HepG2 (cell line): ENCODE results near the gene PYCR2. TPM values are rescaled to one million over a fixed set of nuclear protein-coding genes. Genes with fewer than 3 reads are reported as not detected.

Source experiments
- BORCS8-MEF2B ChIP-seq: sonication (generic); formaldehyde crosslinking; IDR thresholded peaks from 2 replicates; pipeline ENCODE4 v1.8.0; 2022; ENCODE audit warnings: mild to moderate bottlenecking, missing genetic modification reagents
- BRCA1 ChIP-seq: sonication (generic); formaldehyde crosslinking; IDR thresholded peaks from 2 replicates; pipeline ENCODE4 v1.4.0; 2020; ENCODE audit warnings: missing genetic modification reagents
- CAMTA2 ChIP-seq: sonication (generic); formaldehyde crosslinking; IDR thresholded peaks from 2 replicates; pipeline ENCODE4 v1.4.0; 2020; ENCODE audit warnings: mild to moderate bottlenecking, missing genetic modification reagents, borderline replicate concordance
- CBFB ChIP-seq: sonication (generic); formaldehyde crosslinking; IDR thresholded peaks from 2 replicates; pipeline ENCODE4 v1.4.0; 2020; ENCODE audit warnings: missing genetic modification reagents
- DPF2 ChIP-seq: sonication (generic); formaldehyde crosslinking; IDR thresholded peaks from 2 replicates; pipeline ENCODE4 v1.4.0; 2020; ENCODE audit warnings: mild to moderate bottlenecking, low read depth, missing genetic modification reagents, borderline replicate concordance
- HOXA9 ChIP-seq: sonication (generic); formaldehyde crosslinking; IDR thresholded peaks from 2 replicates; pipeline ENCODE4 v1.8.1; 2022; ENCODE audit warnings: missing genetic modification reagents, mild to moderate bottlenecking, moderate library complexity, borderline replicate concordance
- JUNB ChIP-seq: sonication (generic); formaldehyde crosslinking; IDR thresholded peaks from 2 replicates; pipeline ENCODE4 v1.8.0; 2022; ENCODE audit warnings: missing genetic modification reagents, mild to moderate bottlenecking, borderline replicate concordance
- NCOA2 ChIP-seq: sonication (generic); formaldehyde crosslinking; IDR thresholded peaks from 2 replicates; pipeline ENCODE4 v1.8.0; 2022; ENCODE audit warnings: inconsistent platforms
- RBFOX2 ChIP-seq: fragments of 200-400 bp; formaldehyde crosslinking; IDR thresholded peaks from 2 replicates; pipeline ENCODE4 v1.6.1; 2017; ENCODE audit warnings: low read depth, mild to moderate bottlenecking, low read length
- RORA ChIP-seq: sonication (generic); formaldehyde crosslinking; IDR thresholded peaks from 2 replicates; pipeline ENCODE4 v1.5.0; 2020; ENCODE audit warnings: mild to moderate bottlenecking, missing genetic modification reagents, moderate library complexity
- RXRA ChIP-seq: sonication (generic); formaldehyde crosslinking; IDR thresholded peaks from 2 replicates; pipeline ENCODE4 v1.5.1; 2020; ENCODE audit warnings: missing genetic modification reagents
- SNAI1 ChIP-seq: sonication (generic); formaldehyde crosslinking; IDR thresholded peaks from 2 replicates; pipeline ENCODE4 v1.5.0; 2020; ENCODE audit warnings: mild to moderate bottlenecking, missing genetic modification reagents, borderline replicate concordance
- THAP11 ChIP-seq: IDR thresholded peaks from 2 replicates; pipeline ENCODE4 v1.6.1; 2016; ENCODE audit warnings: missing biosample characterization, missing genetic modification reagents
- ZBTB38 ChIP-seq: sonication (generic); formaldehyde crosslinking; IDR thresholded peaks from 2 replicates; pipeline ENCODE4 v1.5.1; 2020; ENCODE audit warnings: mild to moderate bottlenecking, missing genetic modification reagents
- ZFY ChIP-seq: sonication (generic); formaldehyde crosslinking; IDR thresholded peaks from 2 replicates; pipeline ENCODE4 v1.4.0; 2020; ENCODE audit warnings: missing genetic modification reagents
- ZNF530 ChIP-seq: sonication (generic); formaldehyde crosslinking; IDR thresholded peaks from 2 replicates; pipeline ENCODE4 v1.5.0; 2020; ENCODE audit warnings: low read depth, mild to moderate bottlenecking, missing genetic modification reagents
- ZNF577 ChIP-seq: sonication (generic); formaldehyde crosslinking; IDR thresholded peaks from 2 replicates; pipeline ENCODE4 v1.4.0; 2020; ENCODE audit warnings: mild to moderate bottlenecking, low read depth, missing genetic modification reagents, borderline replicate concordance
- polyA plus RNA-seq, 8 experiments: library from polyadenylated mRNA; depleted of rRNA in 3 of 8; stranded (reverse) in 7 of 8; unstranded in 1 of 8; fragments of >200 nt; fragmentation: Illumina TruSeq in 4 of 8; extraction: Trizol in 4 of 8; gene quantifications; 2 replicates each; pipeline versions ENCODE4 v1.2.1 to v1.2.3, GENCODE V29; 2011 to 2016; ENCODE audit warnings: low read depth in 4 of 8, missing spikeins in 1 of 8, mixed read lengths in 1 of 8; ENCODE audit not compliant: insufficient read depth in 1 of 8
- total RNA-seq, 5 experiments: library from RNA; depleted of rRNA; stranded (reverse); fragments of >200 nt; fragmentation: Illumina TruSeq; extraction: Trizol; gene quantifications; 2 replicates each; pipeline ENCODE4 v1.2.3, GENCODE V29; 2016; ENCODE audit warnings: low read depth in 1 of 5
- TF ChIP-seq, protein P1 (sequence below): sonication (generic); formaldehyde crosslinking; conservative IDR thresholded peaks from 2 replicates; pipeline ENCODE4 v1.5.0; 2020; ENCODE audit warnings: missing genetic modification reagents
- TF ChIP-seq, protein P2 (sequence below): sonication (generic); formaldehyde crosslinking; IDR thresholded peaks from 2 replicates; pipeline ENCODE4 v1.8.0; 2022; ENCODE audit warnings: missing genetic modification reagents, mild to moderate bottlenecking, borderline replicate concordance
- TF ChIP-seq, protein P3 (sequence below): sonication (generic); formaldehyde crosslinking; IDR thresholded peaks from 2 replicates; pipeline ENCODE4 v1.5.0; 2020; ENCODE audit warnings: mild to moderate bottlenecking, missing genetic modification reagents, borderline replicate concordance
- TF ChIP-seq, protein P4 (sequence below): sonication (generic); formaldehyde crosslinking; IDR thresholded peaks from 2 replicates; pipeline ENCODE4; 2020; ENCODE audit warnings: missing genetic modification reagents, mild to moderate bottlenecking, borderline replicate concordance

Gene PYCR2
- total and polyA plus RNA-seq, 2 of the 13 experiments (the other 11 are each of a cell fraction or from before 2014, with no cell fraction given) = 47.2 to 47.8 TPM

DNA sequence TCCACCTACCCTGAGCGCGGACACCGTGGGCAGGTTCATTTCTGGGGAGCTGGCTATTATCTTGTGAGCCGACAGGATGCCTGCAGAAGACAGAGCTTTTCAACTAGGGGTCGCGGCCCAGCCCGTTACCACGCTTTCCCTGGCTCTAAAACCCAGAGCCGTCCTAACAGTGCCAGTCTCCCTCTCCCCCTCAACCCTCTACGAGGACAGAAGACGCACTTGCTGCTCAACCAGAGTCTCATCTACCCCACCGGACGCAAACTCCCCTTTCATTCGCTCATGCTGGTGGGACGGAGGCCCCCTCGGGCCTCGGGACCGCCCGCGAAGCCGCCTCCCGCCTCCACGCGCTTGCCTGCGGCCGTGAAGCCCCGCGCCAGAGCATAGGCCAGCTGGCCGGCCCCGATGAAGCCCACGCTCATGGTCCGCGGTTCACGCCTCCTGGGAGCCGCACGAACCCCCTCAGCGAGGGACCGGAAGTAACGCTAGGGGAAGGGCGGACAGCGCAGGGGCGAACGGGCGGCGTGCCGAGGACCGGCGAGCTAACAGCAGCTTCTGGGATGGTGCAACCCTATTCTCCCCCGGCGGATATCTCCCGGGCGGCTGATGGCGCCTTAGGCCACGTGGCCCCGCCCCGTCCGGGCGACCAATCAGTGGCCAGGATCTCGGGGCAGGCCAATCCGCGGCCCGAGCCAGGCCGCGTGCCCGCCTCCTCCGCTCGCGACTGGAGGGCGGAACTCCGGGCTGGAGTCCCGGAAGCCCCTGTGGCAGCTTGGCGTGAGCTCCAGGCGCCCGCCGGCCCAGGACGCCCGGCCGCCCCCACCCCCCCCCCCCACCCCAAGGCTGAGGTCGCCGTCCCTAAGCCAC lies at the start of gene PYCR2 (continued):
- TF ChIP-seq, protein P1, sequence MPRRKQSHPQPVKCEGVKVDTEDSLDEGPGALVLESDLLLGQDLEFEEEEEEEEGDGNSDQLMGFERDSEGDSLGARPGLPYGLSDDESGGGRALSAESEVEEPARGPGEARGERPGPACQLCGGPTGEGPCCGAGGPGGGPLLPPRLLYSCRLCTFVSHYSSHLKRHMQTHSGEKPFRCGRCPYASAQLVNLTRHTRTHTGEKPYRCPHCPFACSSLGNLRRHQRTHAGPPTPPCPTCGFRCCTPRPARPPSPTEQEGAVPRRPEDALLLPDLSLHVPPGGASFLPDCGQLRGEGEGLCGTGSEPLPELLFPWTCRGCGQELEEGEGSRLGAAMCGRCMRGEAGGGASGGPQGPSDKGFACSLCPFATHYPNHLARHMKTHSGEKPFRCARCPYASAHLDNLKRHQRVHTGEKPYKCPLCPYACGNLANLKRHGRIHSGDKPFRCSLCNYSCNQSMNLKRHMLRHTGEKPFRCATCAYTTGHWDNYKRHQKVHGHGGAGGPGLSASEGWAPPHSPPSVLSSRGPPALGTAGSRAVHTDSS (CRISPR knock-in tag) = no peak
- TF ChIP-seq SNAI1 = no peak; the same call in 1 of the 2 replicates
- TF ChIP-seq RXRA (CRISPR knock-in tag) = peak; percentile 73; the same call in 1 of the 2 replicates
- no peak for TF ChIP-seq BRCA1 (CRISPR knock-in tag)
- TF ChIP-seq HOXA9 (CRISPR knock-in tag) = 0 out of 2 replicates have a peak, but pooled peaks have one; percentile 33
- no peak for TF ChIP-seq JUNB (CRISPR knock-in tag)
- TF ChIP-seq THAP11 (CRISPR knock-in tag) = peak; percentile 87
- TF ChIP-seq, protein P2, sequence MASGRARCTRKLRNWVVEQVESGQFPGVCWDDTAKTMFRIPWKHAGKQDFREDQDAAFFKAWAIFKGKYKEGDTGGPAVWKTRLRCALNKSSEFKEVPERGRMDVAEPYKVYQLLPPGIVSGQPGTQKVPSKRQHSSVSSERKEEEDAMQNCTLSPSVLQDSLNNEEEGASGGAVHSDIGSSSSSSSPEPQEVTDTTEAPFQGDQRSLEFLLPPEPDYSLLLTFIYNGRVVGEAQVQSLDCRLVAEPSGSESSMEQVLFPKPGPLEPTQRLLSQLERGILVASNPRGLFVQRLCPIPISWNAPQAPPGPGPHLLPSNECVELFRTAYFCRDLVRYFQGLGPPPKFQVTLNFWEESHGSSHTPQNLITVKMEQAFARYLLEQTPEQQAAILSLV (CRISPR knock-in tag) = peak; percentile 64; the same call in 1 of the 2 replicates
- no peak for TF ChIP-seq ZNF530 (CRISPR knock-in tag)
- no peak for TF ChIP-seq RORA (CRISPR knock-in tag)
- 0 out of 2 replicates have a peak, but pooled peaks have one; percentile 41 for TF ChIP-seq CAMTA2 (CRISPR knock-in tag)
- TF ChIP-seq, protein P3, sequence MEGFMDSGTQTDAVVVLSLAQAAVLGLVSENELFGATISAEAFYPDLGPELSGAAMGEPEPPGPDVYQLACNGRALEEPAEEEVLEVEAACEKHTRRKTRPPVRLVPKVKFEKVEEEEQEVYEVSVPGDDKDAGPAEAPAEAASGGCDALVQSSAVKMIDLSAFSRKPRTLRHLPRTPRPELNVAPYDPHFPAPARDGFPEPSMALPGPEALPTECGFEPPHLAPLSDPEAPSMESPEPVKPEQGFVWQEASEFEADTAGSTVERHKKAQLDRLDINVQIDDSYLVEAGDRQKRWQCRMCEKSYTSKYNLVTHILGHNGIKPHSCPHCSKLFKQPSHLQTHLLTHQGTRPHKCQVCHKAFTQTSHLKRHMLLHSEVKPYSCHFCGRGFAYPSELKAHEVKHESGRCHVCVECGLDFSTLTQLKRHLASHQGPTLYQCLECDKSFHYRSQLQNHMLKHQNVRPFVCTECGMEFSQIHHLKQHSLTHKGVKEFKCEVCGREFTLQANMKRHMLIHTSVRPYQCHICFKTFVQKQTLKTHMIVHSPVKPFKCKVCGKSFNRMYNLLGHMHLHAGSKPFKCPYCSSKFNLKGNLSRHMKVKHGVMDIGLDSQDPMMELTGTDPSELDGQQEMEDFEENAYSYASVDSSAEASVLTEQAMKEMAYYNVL (CRISPR knock-in tag) = 0 out of 2 replicates have a peak, but pooled peaks have one; percentile 56
- TF ChIP-seq ZNF577 (CRISPR knock-in tag) = no peak
- TF ChIP-seq CBFB = peak; percentile 70
- TF ChIP-seq RBFOX2 = peak; percentile 95
- TF ChIP-seq BORCS8-MEF2B (CRISPR knock-in tag) = no peak; the same call in 1 of the 2 replicates
- TF ChIP-seq ZFY = peak; percentile 91
- peak; percentile 11; the same call in 1 of the 2 replicates for TF ChIP-seq ZBTB38
- no peak for TF ChIP-seq NCOA2
- no peak; the same call in 1 of the 2 replicates for TF ChIP-seq DPF2 (CRISPR knock-in tag)
- TF ChIP-seq, protein P4, sequence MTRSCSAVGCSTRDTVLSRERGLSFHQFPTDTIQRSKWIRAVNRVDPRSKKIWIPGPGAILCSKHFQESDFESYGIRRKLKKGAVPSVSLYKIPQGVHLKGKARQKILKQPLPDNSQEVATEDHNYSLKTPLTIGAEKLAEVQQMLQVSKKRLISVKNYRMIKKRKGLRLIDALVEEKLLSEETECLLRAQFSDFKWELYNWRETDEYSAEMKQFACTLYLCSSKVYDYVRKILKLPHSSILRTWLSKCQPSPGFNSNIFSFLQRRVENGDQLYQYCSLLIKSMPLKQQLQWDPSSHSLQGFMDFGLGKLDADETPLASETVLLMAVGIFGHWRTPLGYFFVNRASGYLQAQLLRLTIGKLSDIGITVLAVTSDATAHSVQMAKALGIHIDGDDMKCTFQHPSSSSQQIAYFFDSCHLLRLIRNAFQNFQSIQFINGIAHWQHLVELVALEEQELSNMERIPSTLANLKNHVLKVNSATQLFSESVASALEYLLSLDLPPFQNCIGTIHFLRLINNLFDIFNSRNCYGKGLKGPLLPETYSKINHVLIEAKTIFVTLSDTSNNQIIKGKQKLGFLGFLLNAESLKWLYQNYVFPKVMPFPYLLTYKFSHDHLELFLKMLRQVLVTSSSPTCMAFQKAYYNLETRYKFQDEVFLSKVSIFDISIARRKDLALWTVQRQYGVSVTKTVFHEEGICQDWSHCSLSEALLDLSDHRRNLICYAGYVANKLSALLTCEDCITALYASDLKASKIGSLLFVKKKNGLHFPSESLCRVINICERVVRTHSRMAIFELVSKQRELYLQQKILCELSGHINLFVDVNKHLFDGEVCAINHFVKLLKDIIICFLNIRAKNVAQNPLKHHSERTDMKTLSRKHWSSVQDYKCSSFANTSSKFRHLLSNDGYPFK (CRISPR knock-in tag) = peak; percentile 74; the same call in 1 of the 2 replicates
